WI38 (cell line): ENCODE results near the gene CDK14.

Experiments used
- H3K4me3 ChIP-seq: 2 replicates; pipeline ENCODE4 v1.5.1; 2011; ENCODE audit warnings: low read depth, mild to moderate bottlenecking, control low read depth, low read length
- TF ChIP-seq, protein P1 (sequence below): IDR thresholded peaks from 2 replicates; pipeline ENCODE4 v1.5.1; 2012; ENCODE audit warnings: low read depth, mild to moderate bottlenecking, control low read depth, low read length

CDK14 gene

DNA sequence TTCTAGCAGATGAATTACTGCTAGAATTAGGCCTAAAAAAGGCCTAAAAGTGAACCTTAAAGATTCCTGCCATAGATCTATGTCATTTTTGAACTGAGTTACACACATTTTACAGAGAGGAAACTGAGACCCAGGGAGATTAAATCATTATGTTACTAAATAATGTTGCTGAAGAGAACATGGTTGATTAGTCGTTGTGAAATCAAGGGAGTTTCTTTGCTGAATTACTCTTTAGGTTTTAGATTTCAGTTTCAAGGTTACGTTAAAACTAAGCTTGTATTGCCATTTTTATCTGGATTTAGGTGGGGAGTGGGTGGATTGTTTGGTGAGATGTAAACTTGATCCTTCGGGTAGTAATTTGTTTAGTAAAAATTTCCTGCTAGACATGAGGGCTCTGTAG is 21.3 kb downstream of the CDK14 start:
- TF ChIP-seq, protein P1, sequence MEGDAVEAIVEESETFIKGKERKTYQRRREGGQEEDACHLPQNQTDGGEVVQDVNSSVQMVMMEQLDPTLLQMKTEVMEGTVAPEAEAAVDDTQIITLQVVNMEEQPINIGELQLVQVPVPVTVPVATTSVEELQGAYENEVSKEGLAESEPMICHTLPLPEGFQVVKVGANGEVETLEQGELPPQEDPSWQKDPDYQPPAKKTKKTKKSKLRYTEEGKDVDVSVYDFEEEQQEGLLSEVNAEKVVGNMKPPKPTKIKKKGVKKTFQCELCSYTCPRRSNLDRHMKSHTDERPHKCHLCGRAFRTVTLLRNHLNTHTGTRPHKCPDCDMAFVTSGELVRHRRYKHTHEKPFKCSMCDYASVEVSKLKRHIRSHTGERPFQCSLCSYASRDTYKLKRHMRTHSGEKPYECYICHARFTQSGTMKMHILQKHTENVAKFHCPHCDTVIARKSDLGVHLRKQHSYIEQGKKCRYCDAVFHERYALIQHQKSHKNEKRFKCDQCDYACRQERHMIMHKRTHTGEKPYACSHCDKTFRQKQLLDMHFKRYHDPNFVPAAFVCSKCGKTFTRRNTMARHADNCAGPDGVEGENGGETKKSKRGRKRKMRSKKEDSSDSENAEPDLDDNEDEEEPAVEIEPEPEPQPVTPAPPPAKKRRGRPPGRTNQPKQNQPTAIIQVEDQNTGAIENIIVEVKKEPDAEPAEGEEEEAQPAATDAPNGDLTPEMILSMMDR: no peak

DNA sequence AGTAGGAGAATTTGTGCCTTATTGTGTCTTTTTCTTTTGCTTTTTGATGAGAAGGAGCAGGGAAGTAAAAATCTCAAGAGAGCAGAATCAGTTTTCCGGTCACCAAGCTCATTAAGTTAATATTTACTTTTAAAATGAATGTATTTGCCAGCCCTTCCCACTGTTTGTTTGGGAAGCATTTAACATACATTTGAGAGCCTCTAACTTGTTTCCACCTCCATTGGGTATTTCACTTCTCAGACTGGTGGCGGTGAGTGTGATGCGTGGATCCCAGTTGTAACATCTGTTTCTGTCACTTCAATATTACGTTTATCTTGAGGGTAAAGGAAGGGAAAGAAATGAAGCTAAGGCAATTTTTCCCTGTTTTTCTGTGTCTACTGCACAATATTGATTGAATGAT is 22.8 kb downstream of the CDK14 start:
- H3K4me3 ChIP-seq: no peak overlapping the region
- TF ChIP-seq, protein P1: no peak

More for the DNA sequence above, 21.3 kb downstream of the CDK14 start:
- no peak overlapping the region for H3K4me3 ChIP-seq

DNA sequence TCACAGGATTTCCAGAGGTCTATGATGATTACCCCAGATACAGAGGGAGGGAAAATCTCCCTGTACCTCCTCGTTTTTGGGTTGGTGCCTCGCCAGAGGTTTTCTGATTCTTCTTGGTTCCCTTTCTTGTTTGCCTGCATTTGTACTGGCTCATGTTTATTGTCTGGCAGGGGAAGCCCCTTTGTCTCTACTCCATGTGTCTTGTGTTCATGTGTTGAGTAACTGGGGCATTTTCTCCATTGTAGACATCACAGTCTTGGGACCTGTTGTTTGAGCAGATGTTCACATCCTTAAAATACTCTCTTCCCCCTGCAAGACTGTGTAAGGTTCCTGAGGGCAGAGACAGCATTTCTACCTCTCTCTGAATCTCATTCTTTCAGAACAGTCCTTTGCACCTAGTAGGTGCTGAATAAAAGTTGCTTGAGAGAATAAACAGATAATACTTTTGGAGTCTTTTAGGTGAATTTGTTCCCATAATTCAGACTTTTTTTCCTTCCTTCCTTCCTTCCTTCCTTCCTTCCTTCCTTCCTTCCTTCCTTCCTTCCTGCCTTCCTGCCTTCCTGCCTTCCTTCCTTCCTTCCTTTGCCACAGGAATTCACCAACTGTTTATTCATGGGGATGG is 25.1 kb downstream of the CDK14 start:
- no peak overlapping the region for H3K4me3 ChIP-seq
- TF ChIP-seq, protein P1: no peak

DNA sequence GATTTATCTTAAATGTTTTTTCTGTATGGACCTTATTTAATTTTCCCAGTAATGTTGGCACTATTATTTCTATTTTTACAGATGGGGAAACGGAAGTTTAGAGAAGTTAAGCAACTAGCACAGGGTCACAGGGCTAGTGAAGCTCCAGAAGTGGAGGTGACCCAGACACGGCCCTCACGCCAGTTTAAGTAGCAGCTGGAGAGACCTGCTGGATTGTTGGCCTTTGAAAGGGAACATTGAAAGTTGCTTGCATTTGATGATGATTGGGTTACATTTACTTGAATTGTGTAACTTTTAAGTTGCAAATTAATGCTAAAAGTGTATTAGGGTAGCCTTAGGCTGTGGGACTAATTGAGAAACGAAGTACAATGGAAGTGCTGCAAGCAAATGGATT is 25.6 kb downstream of the CDK14 start:
- no peak overlapping the region for H3K4me3 ChIP-seq
- TF ChIP-seq, protein P1: no peak

DNA sequence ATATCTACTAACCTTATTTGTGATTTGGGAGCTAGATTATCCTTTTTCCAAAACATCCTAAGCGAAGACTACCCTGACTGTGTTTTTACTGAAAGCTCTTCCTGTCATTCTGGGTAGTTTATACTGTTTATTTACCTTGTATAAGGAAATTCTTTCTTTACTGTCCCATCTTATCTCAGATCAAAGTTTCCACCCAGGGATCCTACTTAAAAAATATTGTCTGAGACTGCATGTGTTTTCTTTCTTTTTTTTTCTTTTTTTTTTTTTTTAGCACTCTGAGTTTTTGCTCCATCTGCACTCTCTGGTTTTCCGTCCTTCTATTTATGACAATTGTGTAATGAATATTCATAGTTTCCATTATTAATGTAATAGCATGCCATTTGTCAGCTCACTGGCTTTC is 26.5 kb downstream of the CDK14 start:
- TF ChIP-seq, protein P1: no peak

DNA sequence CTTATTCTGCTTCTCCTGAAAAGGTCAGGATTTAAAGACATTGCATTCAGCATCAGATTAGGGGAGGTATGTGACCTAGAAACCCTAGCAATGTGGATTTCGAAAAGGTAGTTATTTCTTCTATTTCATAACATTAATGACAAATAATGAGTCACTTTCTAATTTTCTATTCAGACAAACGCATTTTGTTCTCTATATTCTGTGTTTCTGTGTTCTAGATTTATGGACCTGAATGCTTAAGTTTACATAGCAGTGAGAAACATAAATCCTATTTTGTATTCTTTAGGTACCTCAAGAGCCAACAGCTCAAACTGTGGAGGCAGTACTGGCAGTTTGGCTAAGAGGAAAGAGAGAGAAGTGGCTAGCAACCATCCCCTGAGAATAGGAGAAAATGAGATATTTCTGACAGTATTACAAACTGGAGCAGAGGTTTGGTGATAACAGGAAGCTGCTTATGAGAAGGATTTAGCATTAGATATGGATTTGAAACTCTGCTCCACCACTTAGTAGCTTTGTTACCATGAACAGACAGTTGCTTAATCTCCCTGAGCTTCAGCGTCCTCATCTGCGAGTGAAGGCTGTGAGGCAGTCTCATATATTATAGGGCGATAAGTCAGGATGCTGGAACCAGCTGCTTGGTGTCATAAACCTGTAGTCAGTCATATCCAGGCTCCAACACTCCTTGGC is 28.2 kb downstream of the CDK14 start:
- no peak overlapping the region for H3K4me3 ChIP-seq
- TF ChIP-seq, protein P1: no peak

More for the DNA sequence above, 26.5 kb downstream of the CDK14 start:
- H3K4me3 ChIP-seq: no peak overlapping the region

DNA sequence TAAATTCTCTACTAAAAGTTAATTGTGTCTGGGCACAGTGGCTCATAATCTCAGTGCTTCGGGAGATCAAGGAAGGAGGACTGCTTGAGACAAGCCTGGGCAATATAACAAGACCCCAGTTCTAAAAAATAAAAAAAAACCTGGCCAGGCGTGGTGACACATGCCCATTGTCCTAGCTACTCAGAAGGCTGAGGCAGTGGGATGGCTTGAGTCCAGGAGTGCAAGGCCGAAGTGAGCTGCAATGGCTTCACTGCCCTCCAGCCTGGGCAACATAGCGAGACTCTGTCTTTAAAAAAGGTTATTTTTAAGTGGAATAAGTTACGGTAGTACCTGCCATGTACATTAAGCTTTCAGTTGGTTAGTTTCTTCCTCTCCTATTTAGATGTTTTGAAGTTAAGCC is 28.9 kb downstream of the CDK14 start:
- no peak overlapping the region for H3K4me3 ChIP-seq
- TF ChIP-seq, protein P1: no peak
